Gastrocnemius medialis (tissue), 4 donors: ENCODE data around the gene UTP20.

ENCODE experiments used
- POLR2A ChIP-seq, 2 donors: fragments of 450-650 bp; IDR thresholded peaks; one replicate each; pipeline ENCODE4 v1.6.1; 2017; ENCODE audit warnings: antibody characterized with exemption in 2 of 2, mild to moderate bottlenecking in 2 of 2, moderate library complexity in 2 of 2
- TF ChIP-seq, protein P1 (sequence below), 5 experiments: fragments of 450-650 bp in 3 of 5; fragments of 200-600 bp in 2 of 5; sonication (generic) in 2 of 5; IDR thresholded peaks in 4 of 5; conservative IDR thresholded peaks in 1 of 5; 1 replicate in 4 of 5; 2 replicates in 1 of 5; pipeline ENCODE4 v1.5.1; 2016 to 2019; ENCODE audit warnings: antibody characterized with exemption in 5 of 5, mild to moderate bottlenecking in 3 of 5, moderate library complexity in 3 of 5

DNA sequence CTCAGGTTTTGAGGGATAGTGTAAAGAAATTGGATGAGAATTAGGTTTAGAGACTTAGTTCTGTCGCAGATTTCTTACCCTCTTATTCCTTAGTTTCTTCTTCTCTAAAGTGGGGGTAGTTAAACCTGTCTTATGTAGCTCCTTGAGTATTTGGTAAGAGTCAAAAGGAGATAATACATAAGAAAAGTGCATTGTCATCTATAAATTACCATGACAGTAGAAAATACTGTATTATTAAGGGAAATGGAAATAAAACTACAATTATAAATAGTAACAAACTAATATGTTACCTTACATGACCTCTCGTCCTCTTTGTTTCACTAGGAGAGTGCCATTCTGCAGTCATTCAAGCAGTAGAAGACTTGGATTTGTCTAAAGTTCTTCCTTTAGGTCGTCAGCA, 49.0 kb downstream of the UTP20 start:
- TF ChIP-seq, protein P1, sequence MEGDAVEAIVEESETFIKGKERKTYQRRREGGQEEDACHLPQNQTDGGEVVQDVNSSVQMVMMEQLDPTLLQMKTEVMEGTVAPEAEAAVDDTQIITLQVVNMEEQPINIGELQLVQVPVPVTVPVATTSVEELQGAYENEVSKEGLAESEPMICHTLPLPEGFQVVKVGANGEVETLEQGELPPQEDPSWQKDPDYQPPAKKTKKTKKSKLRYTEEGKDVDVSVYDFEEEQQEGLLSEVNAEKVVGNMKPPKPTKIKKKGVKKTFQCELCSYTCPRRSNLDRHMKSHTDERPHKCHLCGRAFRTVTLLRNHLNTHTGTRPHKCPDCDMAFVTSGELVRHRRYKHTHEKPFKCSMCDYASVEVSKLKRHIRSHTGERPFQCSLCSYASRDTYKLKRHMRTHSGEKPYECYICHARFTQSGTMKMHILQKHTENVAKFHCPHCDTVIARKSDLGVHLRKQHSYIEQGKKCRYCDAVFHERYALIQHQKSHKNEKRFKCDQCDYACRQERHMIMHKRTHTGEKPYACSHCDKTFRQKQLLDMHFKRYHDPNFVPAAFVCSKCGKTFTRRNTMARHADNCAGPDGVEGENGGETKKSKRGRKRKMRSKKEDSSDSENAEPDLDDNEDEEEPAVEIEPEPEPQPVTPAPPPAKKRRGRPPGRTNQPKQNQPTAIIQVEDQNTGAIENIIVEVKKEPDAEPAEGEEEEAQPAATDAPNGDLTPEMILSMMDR (IDR thresholded peaks at IDR 0.05 in 4 of 5, conservative IDR thresholded peaks at IDR 0.05 in 1 of 5) = no peak
- no peak for TF ChIP-seq POLR2A (IDR thresholded peaks at IDR 0.05)
